ENCODE data around the gene ZNF81. TPM values are rescaled to one million over a fixed set of nuclear protein-coding genes. Genes with fewer than 3 reads are reported as not detected.

Gene ZNF81
- total RNA-seq, 1 donor from 2014 or later = 2.8 TPM

DNA sequence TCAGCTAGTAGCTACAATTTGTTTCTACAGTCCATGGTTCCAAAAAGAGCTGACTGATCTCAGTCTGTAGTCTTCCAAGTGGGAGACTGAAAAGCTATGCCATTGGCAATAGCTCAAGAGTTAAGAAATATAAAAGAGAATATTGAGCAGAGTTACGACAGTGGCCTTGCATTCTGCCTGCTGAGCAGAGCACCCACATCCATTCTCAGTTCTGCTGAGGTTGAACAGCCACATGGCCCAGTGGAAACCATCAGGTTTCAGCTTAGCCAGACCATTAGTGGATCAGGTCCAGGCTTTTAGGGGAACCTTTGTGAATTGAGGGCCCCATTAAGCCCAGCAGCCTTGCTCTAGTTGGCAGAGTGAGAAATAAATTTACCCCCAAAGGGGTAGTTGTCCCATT is 28.1 kb downstream of the ZNF81 start:
- H3K4me3 ChIP-seq (ENCODE audit: low read depth, low read length) = no peak overlapping the region
- no peak for DNase-seq (ENCODE audit: low read depth)
- H3K36me3 ChIP-seq (ENCODE audit: control insufficient read depth, insufficient read depth, low read length) = no peaks in the 10 kb centered on the region
- TF ChIP-seq, protein P1, sequence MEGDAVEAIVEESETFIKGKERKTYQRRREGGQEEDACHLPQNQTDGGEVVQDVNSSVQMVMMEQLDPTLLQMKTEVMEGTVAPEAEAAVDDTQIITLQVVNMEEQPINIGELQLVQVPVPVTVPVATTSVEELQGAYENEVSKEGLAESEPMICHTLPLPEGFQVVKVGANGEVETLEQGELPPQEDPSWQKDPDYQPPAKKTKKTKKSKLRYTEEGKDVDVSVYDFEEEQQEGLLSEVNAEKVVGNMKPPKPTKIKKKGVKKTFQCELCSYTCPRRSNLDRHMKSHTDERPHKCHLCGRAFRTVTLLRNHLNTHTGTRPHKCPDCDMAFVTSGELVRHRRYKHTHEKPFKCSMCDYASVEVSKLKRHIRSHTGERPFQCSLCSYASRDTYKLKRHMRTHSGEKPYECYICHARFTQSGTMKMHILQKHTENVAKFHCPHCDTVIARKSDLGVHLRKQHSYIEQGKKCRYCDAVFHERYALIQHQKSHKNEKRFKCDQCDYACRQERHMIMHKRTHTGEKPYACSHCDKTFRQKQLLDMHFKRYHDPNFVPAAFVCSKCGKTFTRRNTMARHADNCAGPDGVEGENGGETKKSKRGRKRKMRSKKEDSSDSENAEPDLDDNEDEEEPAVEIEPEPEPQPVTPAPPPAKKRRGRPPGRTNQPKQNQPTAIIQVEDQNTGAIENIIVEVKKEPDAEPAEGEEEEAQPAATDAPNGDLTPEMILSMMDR (IDR thresholded peaks at IDR 0.05; ENCODE audit: insufficient read depth, low read length, poor library complexity, severe bottlenecking) = no peak
- H3K27me3 ChIP-seq (ENCODE audit: control insufficient read depth, insufficient read depth, low read length) = no peaks in the 10 kb centered on the region

GRCh38 chrX:47873123-47873522 is 36.4 kb downstream of the ZNF81 start:
- Histone ChIP-seq H3K36me3 (ENCODE audit: control insufficient read depth, insufficient read depth, low read length) (no peaks in the 10 kb centered on the region), H3K4me3 (ENCODE audit: low read depth, low read length) (no peak overlapping the region), H3K27me3 (ENCODE audit: control insufficient read depth, insufficient read depth, low read length) (no peaks in the 10 kb centered on the region)
- DNase-seq (ENCODE audit: low read depth) = no peak
- TF ChIP-seq, protein P1 (IDR thresholded peaks at IDR 0.05; ENCODE audit: insufficient read depth, low read length, poor library complexity, severe bottlenecking) = no peak

DNA sequence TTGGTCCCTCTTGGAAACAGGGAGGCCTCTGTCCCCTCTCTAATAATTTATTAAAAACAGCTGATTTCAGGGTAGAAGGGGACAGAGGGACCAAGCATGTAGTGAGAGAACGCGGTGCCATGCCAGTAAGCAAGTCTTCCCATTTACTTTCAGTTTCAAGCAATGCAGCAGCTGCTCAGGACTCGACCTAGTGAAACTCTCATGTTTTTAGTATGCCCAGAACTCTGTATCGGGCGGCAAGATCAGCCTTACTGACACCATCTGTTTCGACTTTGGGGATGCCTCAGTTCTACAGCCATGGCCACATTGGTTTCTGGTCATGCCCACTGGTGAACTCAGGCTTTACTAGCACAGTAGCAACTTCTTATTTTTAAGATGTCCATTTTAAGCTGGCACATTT is 40.6 kb downstream of the ZNF81 start:
- DNase-seq (ENCODE audit: low read depth) = no peak
- Histone ChIP-seq H3K4me3 (ENCODE audit: low read depth, low read length) (no peak overlapping the region), H3K27me3 (ENCODE audit: control insufficient read depth, insufficient read depth, low read length) (no peaks in the 10 kb centered on the region), H3K36me3 (ENCODE audit: control insufficient read depth, insufficient read depth, low read length) (no peaks in the 10 kb centered on the region)
- TF ChIP-seq, protein P1 (IDR thresholded peaks at IDR 0.05; ENCODE audit: insufficient read depth, low read length, poor library complexity, severe bottlenecking) = no peak

- Histone ChIP-seq H3K4me3 (ENCODE audit: low read depth, low read length) (no peak overlapping the region), H3K36me3 (ENCODE audit: control insufficient read depth, insufficient read depth, low read length) (no peaks in the 10 kb centered on the region), H3K27me3 (ENCODE audit: control insufficient read depth, insufficient read depth, low read length) (no peaks in the 10 kb centered on the region)
- DNase-seq (ENCODE audit: low read depth) = no peak
- TF ChIP-seq, protein P1 (IDR thresholded peaks at IDR 0.05; ENCODE audit: insufficient read depth, low read length, poor library complexity, severe bottlenecking) = no peak
Measured at GRCh38 chrX:47878198-47878597, 41.5 kb downstream of the ZNF81 start.

GRCh38 chrX:47879463-47879862 is 42.8 kb downstream of the ZNF81 start:
- Histone ChIP-seq H3K36me3 (ENCODE audit: control insufficient read depth, insufficient read depth, low read length) (no peaks in the 10 kb centered on the region), H3K4me3 (ENCODE audit: low read depth, low read length) (no peak overlapping the region), H3K27me3 (ENCODE audit: control insufficient read depth, insufficient read depth, low read length) (no peaks in the 10 kb centered on the region)
- DNase-seq (ENCODE audit: low read depth) = no peak
- TF ChIP-seq, protein P1 (IDR thresholded peaks at IDR 0.05; ENCODE audit: insufficient read depth, low read length, poor library complexity, severe bottlenecking) = no peak

GRCh38 chrX:47880927-47881326 is 44.2 kb downstream of the ZNF81 start:
- no peaks in the 10 kb centered on the region for H3K36me3 ChIP-seq (ENCODE audit: control insufficient read depth, insufficient read depth, low read length)
- no peak for DNase-seq (ENCODE audit: low read depth)
- no peaks in the 10 kb centered on the region for H3K27me3 ChIP-seq (ENCODE audit: control insufficient read depth, insufficient read depth, low read length)
- H3K4me3 ChIP-seq (ENCODE audit: low read depth, low read length) = no peak overlapping the region
- TF ChIP-seq, protein P1 (IDR thresholded peaks at IDR 0.05; ENCODE audit: insufficient read depth, low read length, poor library complexity, severe bottlenecking) = no peak

Data from kidney epithelial cell (primary cell).